Stimulated activated CD8-positive, alpha-beta memory T cell treated with anti-CD3 and anti-CD28 coated beads, Interleukin-7, amount 100 ng/mL, for 24 hours (primary cell): ENCODE results near the gene HFE.
"Not testable (repeated sequence)": the region's sequence is repeated elsewhere in the genome, so short reads cannot be mapped to it uniquely, and the experiment has no call there.

Experiments used
- DNase-seq: peaks from one replicate; pipeline ENCODE4 v3.0.0-alpha.2; 2020; ENCODE audit warnings: low read depth

The HFE gene

DNA sequence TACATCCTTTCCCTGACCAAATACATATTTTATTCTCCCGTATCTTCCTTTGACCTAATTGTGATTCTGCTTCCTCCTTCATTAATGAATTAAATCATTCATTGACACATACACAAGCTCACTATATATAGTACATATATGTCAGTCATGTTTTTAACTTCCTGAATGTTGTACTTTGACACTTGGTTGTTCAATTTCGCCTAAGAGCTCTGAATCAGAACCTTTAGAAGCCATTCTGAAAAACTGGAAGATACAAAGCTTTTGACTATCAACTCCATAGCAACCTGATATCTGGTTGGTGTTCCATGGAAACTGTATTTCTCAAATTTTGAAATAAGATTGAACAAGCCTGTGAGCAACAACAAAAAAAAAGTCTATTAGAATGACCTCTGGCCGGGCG lies 27.3 kb upstream of the HFE start:
- DNase-seq: no peak

DNA sequence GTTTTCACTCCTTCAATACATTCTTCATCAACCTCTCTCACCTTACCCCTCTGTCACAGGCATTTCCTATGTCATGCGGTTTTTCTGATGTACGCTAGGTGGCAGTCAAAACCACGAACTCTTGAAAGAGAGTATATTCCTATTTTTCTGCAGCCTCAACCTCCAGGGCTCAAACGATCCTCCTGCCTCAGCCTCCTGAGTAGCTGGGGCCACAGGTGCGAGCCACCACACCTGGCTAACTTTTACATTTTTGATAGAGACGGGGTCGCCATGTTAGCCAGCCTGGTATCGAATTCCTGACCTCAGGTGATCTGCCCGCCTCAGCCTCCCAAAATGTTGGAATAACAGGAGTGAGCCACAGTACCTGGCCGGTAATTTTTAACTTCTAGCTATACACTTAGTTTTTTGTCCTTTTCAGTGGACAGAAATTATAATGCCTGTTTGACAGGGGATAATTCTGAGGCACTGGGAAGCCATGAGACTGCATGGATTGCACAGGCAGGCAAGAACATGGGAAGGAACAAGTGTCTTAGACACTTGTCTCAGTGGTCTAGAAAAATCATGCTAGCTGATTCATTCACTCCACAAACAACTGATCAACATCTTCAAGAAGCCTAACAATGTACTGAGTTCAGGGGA lies 22.5 kb upstream of the HFE start:
- DNase-seq: no peak

GRCh38 chr6:26065952-26066380 lies 21.3 kb upstream of the HFE start:
- DNase-seq: no peak

DNA sequence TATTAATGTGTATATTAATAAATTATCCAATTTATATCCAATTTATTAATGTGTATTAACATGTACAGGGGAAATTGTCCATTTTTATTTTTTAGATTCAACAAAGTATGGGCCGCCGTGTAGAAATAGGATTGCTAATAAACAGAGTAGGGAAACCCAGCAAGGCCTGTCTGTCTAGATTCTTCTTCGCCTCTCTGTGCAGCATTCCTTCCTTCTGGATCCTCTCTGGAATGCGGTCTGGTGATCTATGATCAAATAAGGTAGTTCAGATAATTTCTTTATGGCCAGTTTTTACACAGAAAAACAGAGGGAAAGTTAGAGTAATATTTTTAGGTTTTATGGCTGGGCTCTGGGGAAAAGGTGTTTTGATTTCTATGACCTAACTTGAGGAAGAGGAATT lies 19.9 kb upstream of the HFE start:
- no peak for DNase-seq

- no peak for DNase-seq
Observed at GRCh38 chr6:26068036-26068435, 19.2 kb upstream of the HFE start.

- no peak for DNase-seq
Observed at GRCh38 chr6:26071135-26071534, 16.1 kb upstream of the HFE start.

- no peak for DNase-seq
Observed at GRCh38 chr6:26075063-26075717, 12.0 kb upstream of the HFE start.

DNA sequence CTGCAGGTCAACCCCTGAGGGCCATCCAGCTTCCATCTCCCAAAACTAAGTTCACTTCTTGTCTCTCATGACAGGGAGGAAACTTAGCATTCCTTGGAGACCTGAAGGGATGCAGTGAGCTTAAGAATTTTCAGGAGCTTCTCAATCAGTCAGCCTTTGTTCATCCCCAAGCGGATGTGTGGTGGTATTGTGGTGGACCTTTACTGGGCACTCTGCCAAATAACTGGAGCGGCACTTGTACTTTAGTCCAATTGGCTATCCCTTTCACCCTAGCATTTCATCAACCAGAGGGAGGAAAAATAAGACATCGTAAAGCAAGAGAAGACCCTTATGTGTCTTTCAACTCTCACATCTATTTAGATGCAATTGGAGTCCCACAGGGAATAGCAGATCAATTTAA lies 9.2 kb upstream of the HFE start:
- DNase-seq: not testable (repeated sequence)

DNA sequence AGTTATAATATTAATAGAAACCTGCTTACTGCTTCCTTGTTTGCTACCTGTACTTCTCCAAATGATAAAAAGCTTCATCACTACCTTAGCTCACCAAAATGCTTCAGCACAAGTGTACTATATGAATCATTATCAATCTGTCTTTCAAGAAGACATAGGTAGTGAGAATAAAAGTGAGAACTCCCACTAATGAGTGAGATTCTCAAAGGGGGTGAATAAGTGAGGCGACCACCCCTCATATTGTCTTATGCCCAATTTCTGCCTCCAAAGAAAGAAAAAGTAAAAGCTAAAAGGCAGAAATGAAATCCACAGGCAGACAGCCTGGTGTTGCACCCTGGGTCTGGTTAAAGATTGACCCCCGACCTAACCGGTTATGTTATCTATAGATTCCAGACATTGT lies 6.1 kb upstream of the HFE start:
- not testable (repeated sequence) for DNase-seq

DNA sequence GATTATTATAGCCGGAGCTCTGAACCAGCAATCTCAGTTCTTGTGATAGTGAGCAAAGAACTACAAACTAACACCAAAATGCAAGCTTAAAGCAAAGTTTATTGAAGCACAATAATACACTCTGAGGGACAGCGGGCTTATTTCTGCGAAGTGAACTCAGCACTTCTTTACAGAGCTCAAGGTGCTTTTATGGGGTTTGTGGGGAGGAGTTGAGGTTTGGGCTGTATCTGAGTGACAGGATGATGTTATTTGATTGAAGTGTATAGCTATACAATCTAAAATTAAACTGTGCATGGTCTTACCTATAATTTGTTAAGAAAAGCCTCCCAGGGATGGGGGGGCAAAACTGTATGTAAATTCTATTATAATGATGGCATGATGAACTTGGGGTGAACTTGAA lies 1.0 kb upstream of the HFE start:
- no peak for DNase-seq

DNA sequence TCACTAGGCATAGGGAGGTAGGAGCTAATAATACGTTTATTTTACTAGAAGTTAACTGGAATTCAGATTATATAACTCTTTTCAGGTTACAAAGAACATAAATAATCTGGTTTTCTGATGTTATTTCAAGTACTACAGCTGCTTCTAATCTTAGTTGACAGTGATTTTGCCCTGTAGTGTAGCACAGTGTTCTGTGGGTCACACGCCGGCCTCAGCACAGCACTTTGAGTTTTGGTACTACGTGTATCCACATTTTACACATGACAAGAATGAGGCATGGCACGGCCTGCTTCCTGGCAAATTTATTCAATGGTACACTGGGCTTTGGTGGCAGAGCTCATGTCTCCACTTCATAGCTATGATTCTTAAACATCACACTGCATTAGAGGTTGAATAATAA lies 1.1 kb downstream of the HFE start:
- DNase-seq: no peak

GRCh38 chr6:26089272-26089671 lies 2.0 kb downstream of the HFE start:
- DNase-seq: no peak

- DNase-seq: no peak
Observed at GRCh38 chr6:26092443-26092842, 5.2 kb downstream of the HFE start.

DNA sequence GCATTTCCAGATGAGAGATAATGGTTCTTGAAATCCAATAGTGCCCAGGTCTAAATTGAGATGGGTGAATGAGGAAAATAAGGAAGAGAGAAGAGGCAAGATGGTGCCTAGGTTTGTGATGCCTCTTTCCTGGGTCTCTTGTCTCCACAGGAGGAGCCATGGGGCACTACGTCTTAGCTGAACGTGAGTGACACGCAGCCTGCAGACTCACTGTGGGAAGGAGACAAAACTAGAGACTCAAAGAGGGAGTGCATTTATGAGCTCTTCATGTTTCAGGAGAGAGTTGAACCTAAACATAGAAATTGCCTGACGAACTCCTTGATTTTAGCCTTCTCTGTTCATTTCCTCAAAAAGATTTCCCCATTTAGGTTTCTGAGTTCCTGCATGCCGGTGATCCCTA lies 6.8 kb downstream of the HFE start:
- no peak for DNase-seq

DNA sequence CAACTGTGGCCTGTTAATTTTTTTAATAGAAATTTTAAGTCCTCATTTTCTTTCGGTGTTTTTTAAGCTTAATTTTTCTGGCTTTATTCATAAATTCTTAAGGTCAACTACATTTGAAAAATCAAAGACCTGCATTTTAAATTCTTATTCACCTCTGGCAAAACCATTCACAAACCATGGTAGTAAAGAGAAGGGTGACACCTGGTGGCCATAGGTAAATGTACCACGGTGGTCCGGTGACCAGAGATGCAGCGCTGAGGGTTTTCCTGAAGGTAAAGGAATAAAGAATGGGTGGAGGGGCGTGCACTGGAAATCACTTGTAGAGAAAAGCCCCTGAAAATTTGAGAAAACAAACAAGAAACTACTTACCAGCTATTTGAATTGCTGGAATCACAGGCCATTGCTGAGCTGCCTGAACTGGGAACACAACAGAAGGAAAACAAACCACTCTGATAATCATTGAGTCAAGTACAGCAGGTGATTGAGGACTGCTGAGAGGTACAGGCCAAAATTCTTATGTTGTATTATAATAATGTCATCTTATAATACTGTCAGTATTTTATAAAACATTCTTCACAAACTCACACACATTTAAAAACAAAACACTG lies 10.1 kb downstream of the HFE start:
- DNase-seq: peak; percentile 35

DNA sequence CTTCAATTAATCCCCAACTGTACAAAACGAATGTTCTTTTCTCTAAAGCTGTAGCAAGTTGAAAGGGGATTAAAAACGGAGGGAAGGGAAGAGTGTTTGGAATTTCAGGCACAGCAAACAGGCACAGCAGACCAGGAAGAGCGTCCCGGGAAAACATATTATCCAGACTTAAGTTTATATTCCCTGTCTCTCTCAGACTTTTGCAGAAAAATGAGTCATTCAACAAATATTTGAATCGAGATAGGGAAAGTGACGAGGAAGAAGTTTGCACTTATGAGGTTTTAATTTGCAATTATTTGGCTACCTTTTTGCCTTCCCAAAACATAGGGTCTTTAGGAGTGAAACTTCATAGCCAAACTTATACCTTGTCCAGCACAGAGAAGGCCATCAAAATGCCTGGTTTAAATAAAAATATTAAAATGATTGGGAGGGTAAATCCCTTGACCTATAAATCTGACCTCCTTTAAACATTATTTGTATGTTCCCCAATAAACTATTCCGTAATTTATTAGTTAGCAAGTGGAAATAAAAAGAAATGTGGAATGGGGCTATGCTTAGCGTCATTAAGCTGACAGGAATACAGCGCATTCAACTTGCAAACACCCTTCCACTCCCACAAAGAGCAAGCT lies 16.0 kb downstream of the HFE start:
- DNase-seq: no peak

DNA sequence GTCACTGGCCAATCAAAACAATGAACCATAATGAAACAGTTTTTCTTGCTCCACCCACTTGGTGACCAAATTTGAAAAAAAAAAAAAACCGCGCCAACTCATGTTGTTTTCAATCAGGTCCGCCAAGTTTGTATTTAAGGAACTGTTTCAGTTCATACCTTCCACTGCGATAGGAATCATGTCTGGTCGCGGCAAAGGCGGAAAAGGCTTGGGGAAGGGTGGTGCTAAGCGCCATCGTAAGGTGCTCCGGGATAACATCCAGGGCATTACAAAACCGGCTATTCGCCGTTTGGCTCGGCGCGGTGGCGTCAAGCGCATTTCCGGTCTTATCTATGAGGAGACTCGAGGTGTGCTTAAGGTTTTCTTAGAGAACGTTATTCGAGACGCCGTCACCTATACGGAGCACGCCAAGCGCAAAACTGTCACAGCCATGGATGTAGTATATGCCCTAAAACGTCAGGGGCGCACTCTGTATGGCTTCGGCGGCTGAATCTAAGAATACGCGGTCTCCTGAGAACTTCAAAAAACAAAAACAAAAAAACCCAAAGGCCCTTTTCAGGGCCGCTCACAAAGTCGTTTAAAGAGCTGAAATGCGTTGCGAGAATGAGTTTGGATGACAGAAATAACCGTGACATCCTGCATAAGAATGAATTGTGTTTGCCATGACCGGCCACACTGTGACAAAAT lies 16.7 kb downstream of the HFE start:
- peak; percentile 77 for DNase-seq

- DNase-seq: no peak
Observed at GRCh38 chr6:26104457-26105108, 17.4 kb downstream of the HFE start.

DNA sequence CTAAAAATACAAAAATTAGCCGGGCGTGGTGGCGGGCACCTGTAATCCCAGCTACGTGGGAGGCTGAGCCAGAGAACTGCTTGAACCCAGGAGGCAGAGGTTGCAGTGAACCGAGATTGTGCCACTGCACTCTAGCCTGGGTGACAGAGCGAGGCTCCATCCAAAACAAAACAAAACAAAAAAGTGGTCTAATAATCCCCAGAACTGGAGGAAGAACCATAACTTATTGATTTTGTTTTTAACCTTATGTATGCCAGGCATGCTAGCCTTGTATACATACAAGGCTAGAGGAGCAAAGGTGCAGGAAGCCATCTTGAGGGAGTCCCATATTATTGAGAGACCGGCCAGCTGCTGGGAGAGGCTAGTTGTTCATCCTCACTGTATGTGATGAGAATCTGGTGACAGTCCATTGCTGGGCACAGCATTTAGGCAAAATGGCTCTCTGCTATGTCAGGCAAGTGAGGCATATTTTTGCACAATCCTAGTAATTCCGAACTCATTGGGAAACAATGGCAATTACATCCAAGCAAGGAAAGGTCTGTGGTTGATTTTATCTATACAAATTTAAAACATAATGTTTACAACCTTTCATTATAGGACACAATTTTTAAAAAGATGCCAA lies 18.0 kb downstream of the HFE start:
- no peak for DNase-seq

- DNase-seq: no peak
Observed at GRCh38 chr6:26105842-26106241, 18.6 kb downstream of the HFE start.

DNA sequence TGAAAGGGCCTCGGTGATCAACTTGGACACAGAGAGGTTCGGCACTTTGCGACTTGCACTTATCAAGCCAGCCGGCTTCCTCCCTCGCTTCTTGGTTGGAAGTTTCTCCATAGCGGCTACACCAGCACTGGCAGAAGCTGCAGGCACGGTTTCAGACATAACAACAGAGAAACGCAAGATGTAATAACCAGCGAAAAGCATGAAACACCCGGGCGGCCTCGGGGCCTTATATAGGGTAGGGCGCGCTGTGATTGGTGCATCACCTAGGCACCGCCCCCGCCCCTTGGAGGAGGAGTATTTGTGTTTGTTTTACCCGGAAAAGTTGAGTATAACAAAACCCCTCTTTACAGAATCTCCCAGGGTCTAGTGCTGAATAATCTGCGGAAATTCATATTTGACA lies 20.7 kb downstream of the HFE start:
- no peak for DNase-seq

DNA sequence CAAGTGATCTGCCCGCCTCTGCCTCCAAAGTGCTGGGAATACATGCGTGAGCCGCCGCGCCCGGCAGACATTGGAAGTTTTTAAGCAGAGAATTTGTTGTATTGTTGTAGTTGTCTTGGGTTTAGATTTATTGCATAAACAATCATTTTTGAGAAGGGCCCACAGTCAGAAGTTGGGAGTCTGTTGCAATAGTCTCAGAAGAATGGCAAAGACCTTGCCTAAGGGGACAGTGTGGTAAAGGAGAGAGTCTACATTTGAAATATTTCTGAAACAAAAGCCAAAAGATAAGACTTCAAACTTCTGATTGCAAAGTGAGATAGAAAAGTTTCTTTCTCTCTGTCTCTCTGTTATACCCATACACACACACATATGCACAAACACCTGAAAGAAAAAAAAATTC lies 22.5 kb downstream of the HFE start:
- no peak for DNase-seq
